Fibroblast of skin of left biceps (primary cell): ENCODE measurements around the gene RAX.

Experiments used
- DNase-seq, 2 experiments: peaks; one replicate each; pipeline ENCODE4 v3.0.0-alpha.2; 2013; ENCODE audit warnings: low read depth in 2 of 2

The RAX gene

GRCh38 chr18:59272891-59273758 is at the start of gene RAX:
RAX (minus strand) TSS chr18:59273454; CDS start chr18:59273206, 248 bp downstream.
- no peak for DNase-seq

GRCh38 chr18:59318460-59319050 is 45.3 kb upstream of the RAX start, which contains the start of gene CPLX4:
CPLX4 (minus strand) TSS chr18:59318649; CDS start chr18:59318462, 187 bp downstream.
- DNase-seq, result no peak

- peak; percentile 5 to 9 for DNase-seq
These were observed 38.4 kb upstream of the RAX start for GRCh38 chr18:59311631-59312030.

GRCh38 chr18:59308938-59309260 is 35.6 kb upstream of the RAX start:
- DNase-seq, result no peak

- DNase-seq, result peak in 1 of 2 experiments; percentile 14
These were observed 35.1 kb upstream of the RAX start for GRCh38 chr18:59308248-59308937.

GRCh38 chr18:59306640-59307039 is 33.4 kb upstream of the RAX start:
- no peak for DNase-seq

GRCh38 chr18:59305295-59305694 is 32.0 kb upstream of the RAX start:
- DNase-seq, result no peak

- no peak for DNase-seq
These were observed 30.5 kb upstream of the RAX start for GRCh38 chr18:59303656-59304195.

GRCh38 chr18:59303006-59303405 is 29.8 kb upstream of the RAX start:
- DNase-seq, result no peak

GRCh38 chr18:59301929-59302328 is 28.7 kb upstream of the RAX start:
- no peak for DNase-seq

GRCh38 chr18:59300676-59301285 is 27.5 kb upstream of the RAX start:
- no peak for DNase-seq

GRCh38 chr18:59298871-59299270 is 25.6 kb upstream of the RAX start:
- DNase-seq, result no peak

GRCh38 chr18:59293317-59293716 is 20.1 kb upstream of the RAX start:
- no peak for DNase-seq

- peak in 1 of 2 experiments; percentile 8 for DNase-seq
These were observed 13.1 kb upstream of the RAX start for GRCh38 chr18:59286341-59286740.

GRCh38 chr18:59282341-59282740 is 9.1 kb upstream of the RAX start:
- no peak for DNase-seq

GRCh38 chr18:59279722-59280121 is 6.5 kb upstream of the RAX start:
- DNase-seq, result no peak

- no peak for DNase-seq
These were observed 5.9 kb upstream of the RAX start for GRCh38 chr18:59279193-59279592.

GRCh38 chr18:59278793-59279192 is 5.5 kb upstream of the RAX start:
- DNase-seq, result no peak

- no peak for DNase-seq
These were observed 2.8 kb upstream of the RAX start for GRCh38 chr18:59276047-59276446.

GRCh38 chr18:59275406-59275949 is 2.2 kb upstream of the RAX start:
- DNase-seq, result no peak

- no peak for DNase-seq
These were observed 1.3 kb upstream of the RAX start for GRCh38 chr18:59274533-59274928.
